Tibial nerve (tissue), 3 donors: ENCODE data around the gene LONP1.

Experiments used
- CTCF ChIP-seq, 5 experiments: fragments of 200-600 bp in 3 of 5; fragments of 450-650 bp in 2 of 5; sonication (generic) in 3 of 5; IDR thresholded peaks; one replicate each; pipeline ENCODE4 v1.5.1; 2016 to 2019; ENCODE audit warnings: antibody characterized with exemption in 5 of 5, mild to moderate bottlenecking in 3 of 5, moderate library complexity in 2 of 5
- POLR2A ChIP-seq, 2 donors: fragments of 450-650 bp; IDR thresholded peaks; one replicate each; pipeline ENCODE4 v1.6.1; 2017; ENCODE audit warnings: antibody characterized with exemption in 2 of 2, mild to moderate bottlenecking in 2 of 2, moderate library complexity in 2 of 2

GRCh38 chr19:5683177-5683886 is 36.6 kb downstream of the LONP1 start:
- no peak for TF ChIP-seq CTCF (IDR thresholded peaks at IDR 0.05)
- no peak for TF ChIP-seq POLR2A (IDR thresholded peaks at IDR 0.05)
